DMS79 treated with DMSO at 0.1 percent for 48 hours (cell line): ENCODE data around the gene GRIA2.

Experiments
- DNase-seq: peaks from one replicate; lab custom pipeline; 2025; lab: John Stamatoyannopoulos, UW

The GRIA2 gene

GRCh38 chr4:157372567-157372966 is 152.0 kb downstream of the GRIA2 start:
- DNase-seq = no peak

- no peak for DNase-seq
Measured at GRCh38 chr4:157389741-157390140, 169.2 kb downstream of the GRIA2 start.

GRCh38 chr4:157405070-157405469 is 184.5 kb downstream of the GRIA2 start:
- DNase-seq = no peak
